Left ventricle myocardium inferior (tissue), 1 donor: ENCODE results near the gene TGM2. TPM values are rescaled to one million over a fixed set of nuclear protein-coding genes. Genes with fewer than 3 reads are reported as not detected.

Experiments
- DNase-seq: peaks from one replicate; pipeline ENCODE4 v3.0.0-alpha.2; 2020
- H3K27ac ChIP-seq: fragments of 200-600 bp; replicated peaks from 2 replicates; pipeline ENCODE4 v1.8.0; 2021
- H3K27me3 ChIP-seq: fragments of 200-600 bp; 2 replicates; pipeline ENCODE4 v1.8.0; 2021; ENCODE audit warnings: low read depth
- H3K36me3 ChIP-seq: fragments of 200-600 bp; 2 replicates; pipeline ENCODE4 v1.8.0; 2021
- H3K4me1 ChIP-seq: fragments of 200-600 bp; 2 replicates; pipeline ENCODE4 v1.8.0; 2021
- H3K4me3 ChIP-seq: fragments of 200-600 bp; 2 replicates; pipeline ENCODE4 v1.8.0; 2021; ENCODE audit warnings: mild to moderate bottlenecking, moderate library complexity
- H3K9me3 ChIP-seq: fragments of 200-600 bp; replicated peaks from 2 replicates; pipeline ENCODE4 v1.8.0; 2021
- CTCF ChIP-seq: fragments of 200-600 bp; IDR thresholded peaks from 2 replicates; pipeline ENCODE4 v1.8.0; 2021; ENCODE audit warnings: antibody characterized with exemption, mild to moderate bottlenecking, borderline replicate concordance
- intact Hi-C: fragments of 100-400 bp; cut with micrococcal nuclease; formaldehyde crosslinking; loops from one replicate; pipeline ENCODE4 v1.11.0; 2022
- total RNA-seq: library from RNA; stranded (reverse); fragmentation: NEBNext Ultra II Directional; extraction: Animal tissue kit (Norgen Biotek cat#: 25700); gene quantifications from one replicate; pipeline ENCODE4 v1.2.1, GENCODE V29; 2021
- donor health status: DM: no; HTN: yes; CAD: no; lungs with severe emphysema.

Gene TGM2
- total RNA-seq, 1 donor from 2014 or later: 846 TPM

- no peaks in the 10 kb centered on the region for H3K27me3 ChIP-seq
- H3K36me3 ChIP-seq: peaks cover 33% of the 10 kb centered on the region
- intact Hi-C loops: no loop called here
- peak; percentile 22 for TF ChIP-seq CTCF
- peak overlapping the region; percentile 8 for H3K4me3 ChIP-seq
- no peak for DNase-seq
- H3K9me3 ChIP-seq: no peaks in the 10 kb centered on the region
- peaks cover 64% of the 10 kb centered on the region for H3K4me1 ChIP-seq
- H3K27ac ChIP-seq: peak overlapping the region; percentile 90
These were observed 38.0 kb downstream of the TGM2 start for GRCh38 chr20:38126932-38127621.

GRCh38 chr20:38126146-38126921 lies 38.7 kb downstream of the TGM2 start:
- no peak for TF ChIP-seq CTCF
- Histone ChIP-seq H3K27ac (peak overlapping the region; percentile 90), H3K4me3 (peak overlapping the region; percentile 8), H3K27me3 (no peaks in the 10 kb centered on the region), H3K36me3 (peaks cover 26% of the 10 kb centered on the region), H3K9me3 (no peaks in the 10 kb centered on the region), H3K4me1 (peaks cover 60% of the 10 kb centered on the region)
- DNase-seq: no peak
- intact Hi-C loops: no loop called here

GRCh38 chr20:38125157-38126056 lies 39.7 kb downstream of the TGM2 start:
- H3K36me3 ChIP-seq: peaks cover 18% of the 10 kb centered on the region
- intact Hi-C loops: no loop called here

GRCh38 chr20:38123021-38123587 lies 42.0 kb downstream of the TGM2 start:
- TF ChIP-seq CTCF: no peak
- H3K9me3 ChIP-seq: no peaks in the 10 kb centered on the region
- peaks cover 41% of the 10 kb centered on the region for H3K4me1 ChIP-seq
- no peaks in the 10 kb centered on the region for H3K27me3 ChIP-seq
- peak overlapping the region; percentile 54 for H3K27ac ChIP-seq
- no peaks in the 10 kb centered on the region for H3K36me3 ChIP-seq
- intact Hi-C loops: no loop called here
- H3K4me3 ChIP-seq: no peak overlapping the region
- no peak for DNase-seq

More at GRCh38 chr20:38125157-38126056, 39.7 kb downstream of the TGM2 start:
- Histone ChIP-seq H3K4me3 (no peak overlapping the region), H3K9me3 (no peaks in the 10 kb centered on the region), H3K27me3 (no peaks in the 10 kb centered on the region), H3K27ac (peak overlapping the region; percentile 90), H3K4me1 (peaks cover 52% of the 10 kb centered on the region)
- DNase-seq: peak; percentile 73
- TF ChIP-seq CTCF: peak; percentile 35

GRCh38 chr20:38121741-38122140 lies 43.3 kb downstream of the TGM2 start:
- no peak overlapping the region for H3K27ac ChIP-seq
- H3K4me3 ChIP-seq: no peak overlapping the region
- no peaks in the 10 kb centered on the region for H3K36me3 ChIP-seq
- H3K27me3 ChIP-seq: no peaks in the 10 kb centered on the region
- no peaks in the 10 kb centered on the region for H3K9me3 ChIP-seq
- no peak for DNase-seq
- intact Hi-C loops: no loop called here
- peaks cover 27% of the 10 kb centered on the region for H3K4me1 ChIP-seq
- no peak for TF ChIP-seq CTCF
